GDM1 (cell line): Measurements from ENCODE around the gene ZNF536.

ENCODE experiments used
- DNase-seq: peaks from one replicate; lab custom pipeline; 2025; lab: John Stamatoyannopoulos, UW

Gene ZNF536

DNA sequence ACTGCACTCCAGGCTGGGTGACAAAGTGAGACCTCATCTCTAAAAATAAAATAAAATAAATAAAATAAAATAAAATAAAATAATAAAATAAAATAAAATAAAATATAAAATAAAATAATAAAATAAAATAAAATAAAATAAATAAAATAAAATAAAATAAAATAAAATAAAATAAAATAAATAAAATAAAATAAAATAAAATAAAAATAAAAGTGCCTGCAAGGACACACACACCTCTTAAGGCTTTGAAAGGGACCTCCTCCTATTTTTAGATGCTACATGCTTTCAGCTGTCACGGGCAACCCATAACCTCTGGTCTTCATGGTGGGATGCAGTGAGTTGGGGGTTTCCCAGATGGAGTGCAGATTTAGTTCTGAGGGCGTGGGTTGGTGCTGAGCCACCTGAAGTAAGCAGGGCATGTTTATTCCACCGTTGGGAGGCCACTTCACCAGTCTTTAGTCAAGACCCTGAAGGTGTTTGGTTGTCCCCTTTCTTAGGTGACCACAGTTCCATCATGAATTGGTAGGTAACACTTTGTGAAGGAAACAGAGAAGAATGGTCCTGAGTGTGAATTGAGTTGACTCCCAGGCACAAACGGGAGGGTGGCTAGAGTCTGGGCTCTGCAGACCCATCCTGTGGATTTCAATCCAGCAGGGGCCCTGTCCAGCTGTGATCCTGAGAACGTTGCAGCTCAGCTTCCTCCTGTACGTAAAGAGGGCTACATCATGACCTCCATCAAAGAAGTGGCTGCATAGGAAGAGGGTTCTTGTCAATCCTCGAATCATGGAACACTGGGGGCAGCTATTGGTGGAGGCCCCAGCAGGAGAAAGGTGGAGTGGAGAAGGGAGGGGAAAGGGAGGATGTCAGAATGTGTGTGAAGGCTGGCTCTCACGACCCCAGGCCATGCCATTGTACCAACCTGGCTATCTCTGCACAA is 234.2 kb downstream of the ZNF536 start:
- DNase-seq: no peak
